Keratinocyte (primary cell): ENCODE results near the gene MAN2A2. TPM values are rescaled to one million over a fixed set of nuclear protein-coding genes. Genes with fewer than 3 reads are reported as not detected.

Source experiments
- DNase-seq: peaks from one replicate; pipeline ENCODE4 v3.0.0-alpha.2; 2011; ENCODE audit warnings: low read depth, missing footprints, low spot score
- FAIRE-seq: peaks from 2 replicates; lab custom pipeline; 2011; peaks lifted over from hg19 to GRCh38; lab: Jason Lieb, UNC
- H2AFZ ChIP-seq: 2 replicates; pipeline ENCODE4 v1.6.0; 2012; ENCODE audit warnings: low read length, control low read depth, inconsistent platforms; ENCODE audit not compliant: control insufficient read depth
- H3K27ac ChIP-seq: 2 replicates; pipeline ENCODE4 v1.5.1; 2011; ENCODE audit warnings: low read length; ENCODE audit not compliant: control insufficient read depth, insufficient read depth
- H3K27me3 ChIP-seq: 3 replicates; pipeline ENCODE4 v1.6.0; 2011; ENCODE audit warnings: low read length; ENCODE audit not compliant: control insufficient read depth, insufficient read depth; ENCODE audit errors: extremely low read depth
- H3K36me3 ChIP-seq, 2 experiments: 2 replicates in 1 of 2; 3 replicates in 1 of 2; pipeline ENCODE4 v1.5.1; 2011; ENCODE audit warnings: low read length in 2 of 2, mild to moderate bottlenecking in 1 of 2; ENCODE audit not compliant: control insufficient read depth in 2 of 2, insufficient read depth in 2 of 2; ENCODE audit errors: extremely low read depth in 1 of 2
- H3K4me1 ChIP-seq: 3 replicates; pipeline ENCODE4 v1.5.1; 2011; ENCODE audit warnings: low read length; ENCODE audit not compliant: control insufficient read depth, insufficient read depth; ENCODE audit errors: extremely low read depth
- H3K4me2 ChIP-seq: 3 replicates; pipeline ENCODE4 v1.6.0; 2011; ENCODE audit warnings: low read depth, low read length; ENCODE audit not compliant: control insufficient read depth, insufficient read depth; ENCODE audit errors: extremely low read depth
- H3K4me3 ChIP-seq, 3 experiments: fragments of 200-600 bp in 1 of 3; sonication (generic) in 1 of 3; 2 replicates in 2 of 3; 3 replicates in 1 of 3; pipeline ENCODE4 v1.5.1; 2011 to 2016; ENCODE audit warnings: low read length in 3 of 3, mild to moderate bottlenecking in 3 of 3, control low read depth in 2 of 3, inconsistent platforms in 1 of 3, low read depth in 1 of 3, mixed read lengths in 1 of 3, mixed run types in 1 of 3, moderate library complexity in 1 of 3; ENCODE audit not compliant: control insufficient read depth in 2 of 3, insufficient read depth in 2 of 3; ENCODE audit errors: extremely low read depth in 1 of 3
- H3K79me2 ChIP-seq: 2 replicates; pipeline ENCODE4 v1.6.0; 2012; ENCODE audit warnings: low read length; ENCODE audit not compliant: control insufficient read depth, insufficient read depth
- H3K9ac ChIP-seq: 3 replicates; pipeline ENCODE4 v1.6.0; 2011; ENCODE audit warnings: low read length; ENCODE audit not compliant: control insufficient read depth, insufficient read depth; ENCODE audit errors: extremely low read depth
- H3K9me1 ChIP-seq: 3 replicates; pipeline ENCODE4 v1.6.0; 2011; ENCODE audit warnings: low read length; ENCODE audit not compliant: control insufficient read depth, insufficient read depth; ENCODE audit errors: extremely low read depth
- H3K9me3 ChIP-seq: 2 replicates; pipeline ENCODE4 v1.5.1; 2012; ENCODE audit warnings: low read depth, low read length; ENCODE audit not compliant: control insufficient read depth
- H4K20me1 ChIP-seq: 3 replicates; pipeline ENCODE4 v1.6.0; 2011; ENCODE audit warnings: low read length; ENCODE audit not compliant: control insufficient read depth, insufficient read depth; ENCODE audit errors: extremely low read depth
- EZH2 ChIP-seq: IDR thresholded peaks from one replicate; pipeline ENCODE4 v1.6.1; 2012; ENCODE audit warnings: inconsistent platforms, mild to moderate bottlenecking, low read length, moderate library complexity
- dilution Hi-C: fragments of 300-500 bp; cut with MboI; formaldehyde crosslinking; loops from one replicate; pipeline ENCODE4 v1.7.0; 2020; ENCODE audit warnings: low sequenced_read_pairs; ENCODE audit not compliant: extremely low pct_ligation_motif_present
- polyA plus RNA-seq, 5 experiments: library from polyadenylated mRNA; depleted of rRNA in 3 of 5; stranded (reverse) in 3 of 5; stranded (forward) in 1 of 5; unstranded in 1 of 5; fragments of >200 nt; gene quantifications; 1 replicate in 1 of 5; 2 replicates in 3 of 5; 3 replicates in 1 of 5; pipeline versions ENCODE4 v1.2.1 to v1.2.3, GENCODE V29; 2011 to 2012; ENCODE audit warnings: missing spikeins in 2 of 5, low read depth in 1 of 5, low replicate concordance in 1 of 5
- TF ChIP-seq, protein P1 (sequence below), 3 experiments: IDR thresholded peaks in 1 of 3; conservative IDR thresholded peaks in 1 of 3; optimal IDR thresholded peaks in 1 of 3; 2 replicates in 2 of 3; 3 replicates in 1 of 3; pipeline versions ENCODE3 to v1.5.1; 2011; ENCODE audit warnings: low read length in 3 of 3, mild to moderate bottlenecking in 3 of 3, moderate library complexity in 2 of 3, control low read depth in 1 of 3, inconsistent platforms in 1 of 3; ENCODE audit not compliant: insufficient read depth in 2 of 3; ENCODE audit errors: extremely low read depth in 1 of 3

MAN2A2 gene
- polyA plus RNA-seq, 1 donor (not counting 4 experiments of a cell fraction or from before 2014, with no cell fraction given) = 6.6 TPM

DNA sequence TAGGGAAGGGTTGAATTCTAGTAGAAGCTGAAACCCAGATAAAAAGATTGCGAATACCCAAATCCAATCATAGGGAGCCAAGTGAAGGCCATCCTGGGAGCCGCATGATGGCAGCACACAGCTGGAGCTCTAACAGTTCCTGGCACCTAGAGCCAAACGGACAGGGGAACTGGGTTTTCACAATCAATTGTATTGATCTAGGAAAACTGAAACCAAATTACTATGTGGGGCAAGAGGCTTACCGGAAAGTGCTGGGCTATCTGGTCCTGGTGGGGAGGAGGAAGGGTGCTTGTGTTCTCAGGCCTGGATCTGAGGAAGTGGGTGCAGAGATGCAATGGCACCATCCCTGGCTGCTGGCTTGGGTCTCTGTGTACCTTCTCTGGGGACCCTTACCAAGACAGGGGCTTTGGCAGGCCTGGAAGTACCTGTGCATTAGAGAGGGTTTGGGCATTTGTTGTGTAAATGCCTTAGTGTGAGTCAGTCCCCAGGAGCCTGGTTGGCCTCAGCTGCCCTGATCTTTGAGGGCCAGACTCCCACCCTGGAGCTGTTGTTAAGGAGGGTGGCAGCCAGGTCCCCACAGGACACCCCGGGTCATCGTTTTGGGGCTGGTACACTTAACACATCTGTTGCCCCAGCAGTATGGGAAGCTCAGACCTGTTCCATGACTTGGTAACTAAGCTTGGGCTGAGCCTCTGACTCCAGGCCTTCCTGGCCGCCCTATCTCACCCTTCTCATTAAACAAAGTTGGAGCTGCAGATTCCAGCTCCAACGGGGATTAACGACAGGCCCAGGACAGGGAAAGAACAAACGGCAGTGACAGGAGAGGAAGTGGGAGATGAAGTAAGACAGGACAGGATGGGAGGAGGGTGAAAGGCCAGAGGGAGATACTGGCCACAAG, 43.6 kb upstream of the MAN2A2 start:
- H3K9me1 ChIP-seq = no peaks in the 10 kb centered on the region
- H3K9me3 ChIP-seq = no peaks in the 10 kb centered on the region
- H3K27me3 ChIP-seq = no peaks in the 10 kb centered on the region
- H3K4me1 ChIP-seq = peaks cover 15% of the 10 kb centered on the region
- DNase-seq (no peak), FAIRE-seq (no peak)
- TF ChIP-seq, protein P1, sequence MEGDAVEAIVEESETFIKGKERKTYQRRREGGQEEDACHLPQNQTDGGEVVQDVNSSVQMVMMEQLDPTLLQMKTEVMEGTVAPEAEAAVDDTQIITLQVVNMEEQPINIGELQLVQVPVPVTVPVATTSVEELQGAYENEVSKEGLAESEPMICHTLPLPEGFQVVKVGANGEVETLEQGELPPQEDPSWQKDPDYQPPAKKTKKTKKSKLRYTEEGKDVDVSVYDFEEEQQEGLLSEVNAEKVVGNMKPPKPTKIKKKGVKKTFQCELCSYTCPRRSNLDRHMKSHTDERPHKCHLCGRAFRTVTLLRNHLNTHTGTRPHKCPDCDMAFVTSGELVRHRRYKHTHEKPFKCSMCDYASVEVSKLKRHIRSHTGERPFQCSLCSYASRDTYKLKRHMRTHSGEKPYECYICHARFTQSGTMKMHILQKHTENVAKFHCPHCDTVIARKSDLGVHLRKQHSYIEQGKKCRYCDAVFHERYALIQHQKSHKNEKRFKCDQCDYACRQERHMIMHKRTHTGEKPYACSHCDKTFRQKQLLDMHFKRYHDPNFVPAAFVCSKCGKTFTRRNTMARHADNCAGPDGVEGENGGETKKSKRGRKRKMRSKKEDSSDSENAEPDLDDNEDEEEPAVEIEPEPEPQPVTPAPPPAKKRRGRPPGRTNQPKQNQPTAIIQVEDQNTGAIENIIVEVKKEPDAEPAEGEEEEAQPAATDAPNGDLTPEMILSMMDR (optimal IDR thresholded peaks at IDR 0.05 in 1 of 3, IDR thresholded peaks at IDR 0.05 in 1 of 3, conservative IDR thresholded peaks at IDR 0.05 in 1 of 3; ENCODE audit: extremely low read depth in 1 of 3, insufficient read depth in 2 of 3, low read length in 3 of 3) = no peak
- TF ChIP-seq EZH2 = no peak
- H3K4me3 ChIP-seq = no peak overlapping the region
- no peak overlapping the region for H2AFZ ChIP-seq
- no peak overlapping the region for H3K4me2 ChIP-seq
- H3K9ac ChIP-seq = no peak overlapping the region
- dilution Hi-C loops = no loop called here
- H3K36me3 ChIP-seq = no peaks in the 10 kb centered on the region
- H4K20me1 ChIP-seq = no peaks in the 10 kb centered on the region
- no peaks in the 10 kb centered on the region for H3K79me2 ChIP-seq
- no peak overlapping the region for H3K27ac ChIP-seq

DNA sequence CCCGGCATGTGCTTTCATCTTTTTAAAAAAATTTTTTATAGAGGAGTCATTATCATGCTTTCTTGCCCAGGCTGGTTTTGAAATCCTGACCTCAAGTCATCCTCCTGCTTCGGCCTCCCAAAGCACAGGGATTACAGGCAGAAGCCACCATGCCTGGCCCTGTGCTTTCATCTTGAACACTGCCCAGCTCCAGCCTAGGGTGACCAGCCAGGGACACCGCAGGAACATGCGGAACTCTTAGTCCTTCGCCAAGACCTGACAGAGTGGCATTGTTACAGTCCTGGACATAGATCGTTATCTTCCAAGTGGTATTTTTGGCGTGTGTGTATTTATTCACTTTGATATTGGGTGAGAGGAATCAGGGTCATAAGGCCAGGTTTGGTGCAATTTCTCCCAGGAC, 42.7 kb upstream of the MAN2A2 start:
- H4K20me1 ChIP-seq = no peaks in the 10 kb centered on the region
- H3K4me2 ChIP-seq = no peak overlapping the region
- no peaks in the 10 kb centered on the region for H3K9me3 ChIP-seq
- no peak for TF ChIP-seq EZH2
- TF ChIP-seq, protein P1 (optimal IDR thresholded peaks at IDR 0.05 in 1 of 3, IDR thresholded peaks at IDR 0.05 in 1 of 3, conservative IDR thresholded peaks at IDR 0.05 in 1 of 3; ENCODE audit: extremely low read depth in 1 of 3, insufficient read depth in 2 of 3, low read length in 3 of 3) = no peak
- no peak overlapping the region for H2AFZ ChIP-seq
- no peaks in the 10 kb centered on the region for H3K79me2 ChIP-seq
- no peak overlapping the region for H3K9ac ChIP-seq
- H3K9me1 ChIP-seq = no peaks in the 10 kb centered on the region
- H3K4me3 ChIP-seq = no peak overlapping the region
- peaks cover 18% of the 10 kb centered on the region for H3K4me1 ChIP-seq
- dilution Hi-C loops = no loop called here
- FAIRE-seq (no peak), DNase-seq (no peak)
- no peaks in the 10 kb centered on the region for H3K27me3 ChIP-seq
- H3K36me3 ChIP-seq = no peaks in the 10 kb centered on the region
- H3K27ac ChIP-seq = no peak overlapping the region
